GM19468 (cell line): ENCODE results near the gene FGD2.

Source experiments
- ATAC-seq: cut with Tn5 transposase; IDR thresholded peaks from one replicate; pipeline ENCODE4 v1.9.1; 2021; ENCODE audit warnings: mild to moderate bottlenecking, moderate library complexity, moderate number of reproducible peaks; ENCODE audit not compliant: unreplicated experiment; ENCODE audit errors: extremely low read depth

FGD2 gene

GRCh38 chr6:37077905-37078296 lies 72.4 kb downstream of the FGD2 start:
- ATAC-seq, result no peak
